ENCODE results near the gene USP10. TPM values are rescaled to one million over a fixed set of nuclear protein-coding genes. Genes with fewer than 3 reads are reported as not detected.

The USP10 gene
- total RNA-seq, 1 donor from 2014 or later, result 107 TPM

GRCh38 chr16:84751241-84751640, 51.4 kb downstream of the USP10 start:
- peaks cover 8% of the 10 kb centered on the region for H3K4me1 Mint-ChIP-seq (ENCODE audit: low read depth, unreplicated experiment)

GRCh38 chr16:84751947-84752346, 52.1 kb downstream of the USP10 start:
- H3K27ac ChIP-seq (ENCODE audit: low read depth, low read length), result no peak overlapping the region
- H4K20me1 ChIP-seq (ENCODE audit: insufficient read depth, low read length), result peaks cover 85% of the 10 kb centered on the region
- Mint-ChIP-seq H3K9me3 (ENCODE audit: unreplicated experiment) (no peaks in the 10 kb centered on the region), H3K4me1 (ENCODE audit: low read depth, unreplicated experiment) (peaks cover 8% of the 10 kb centered on the region), H3K36me3 (ENCODE audit: low read depth, unreplicated experiment) (peaks cover 3% of the 10 kb centered on the region), H3K4me3 (ENCODE audit: unreplicated experiment) (no peak overlapping the region), H3K27me3 (ENCODE audit: low read depth, unreplicated experiment) (no peaks in the 10 kb centered on the region), H3K27ac (ENCODE audit: unreplicated experiment) (no peak overlapping the region)
- H3K4me3 ChIP-seq (ENCODE audit: insufficient read depth, low read depth, low read length), result no peak overlapping the region
- H2AFZ ChIP-seq (ENCODE audit: low read depth, low read length), result no peak overlapping the region
- peaks cover 15% of the 10 kb centered on the region for H3K4me1 ChIP-seq (ENCODE audit: insufficient read depth, low read length)
- DNase-seq (ENCODE audit: low read depth) (no peak), FAIRE-seq (no peak)
- no peak overlapping the region for H3K4me2 ChIP-seq (ENCODE audit: low read length)
- H3K79me2 ChIP-seq (ENCODE audit: insufficient read depth, low read length), result peaks cover 92% of the 10 kb centered on the region
- H3K9me3 ChIP-seq (ENCODE audit: insufficient read depth, low read depth, low read length), result no peaks in the 10 kb centered on the region
- no peaks in the 10 kb centered on the region for H3K27me3 ChIP-seq (ENCODE audit: insufficient read depth, low read length)
- TF ChIP-seq CTCF (IDR thresholded peaks at IDR 0.05; ENCODE audit: insufficient read depth, low read depth, low read length) (no peak), EZH2 (IDR thresholded peaks at IDR 0.05; ENCODE audit: insufficient read depth, low read length) (no peak)
- no peak overlapping the region for H3K9ac ChIP-seq (ENCODE audit: low read length)
- H3K36me3 ChIP-seq (ENCODE audit: insufficient read depth, low read length), result peaks cover 2% of the 10 kb centered on the region

More at GRCh38 chr16:84751241-84751640, 51.4 kb downstream of the USP10 start:
- Mint-ChIP-seq H3K36me3 (ENCODE audit: low read depth, unreplicated experiment) (peaks cover 3% of the 10 kb centered on the region), H3K9me3 (ENCODE audit: unreplicated experiment) (no peaks in the 10 kb centered on the region), H3K4me3 (ENCODE audit: unreplicated experiment) (no peak overlapping the region), H3K27ac (ENCODE audit: unreplicated experiment) (no peak overlapping the region), H3K27me3 (ENCODE audit: low read depth, unreplicated experiment) (no peaks in the 10 kb centered on the region)
- Histone ChIP-seq H3K4me3 (ENCODE audit: insufficient read depth, low read depth, low read length) (no peak overlapping the region), H3K27ac (ENCODE audit: low read depth, low read length) (no peak overlapping the region), H3K9me3 (ENCODE audit: insufficient read depth, low read depth, low read length) (no peaks in the 10 kb centered on the region), H3K9ac (ENCODE audit: low read length) (no peak overlapping the region), H3K4me1 (ENCODE audit: insufficient read depth, low read length) (peaks cover 15% of the 10 kb centered on the region), H3K36me3 (ENCODE audit: insufficient read depth, low read length) (peaks cover 4% of the 10 kb centered on the region), H3K79me2 (ENCODE audit: insufficient read depth, low read length) (peaks cover 90% of the 10 kb centered on the region), H3K27me3 (ENCODE audit: insufficient read depth, low read length) (no peaks in the 10 kb centered on the region), H4K20me1 (ENCODE audit: insufficient read depth, low read length) (peaks cover 83% of the 10 kb centered on the region), H2AFZ (ENCODE audit: low read depth, low read length) (no peak overlapping the region), H3K4me2 (ENCODE audit: low read length) (no peak overlapping the region)
- FAIRE-seq, result no peak
- no peak for DNase-seq (ENCODE audit: low read depth)
- TF ChIP-seq EZH2 (IDR thresholded peaks at IDR 0.05; ENCODE audit: insufficient read depth, low read length) (no peak), CTCF (IDR thresholded peaks at IDR 0.05; ENCODE audit: insufficient read depth, low read depth, low read length) (no peak)

- Histone ChIP-seq H4K20me1 (ENCODE audit: insufficient read depth, low read length) (peaks cover 84% of the 10 kb centered on the region), H3K79me2 (ENCODE audit: insufficient read depth, low read length) (peaks cover 92% of the 10 kb centered on the region), H3K4me3 (ENCODE audit: insufficient read depth, low read depth, low read length) (no peak overlapping the region), H2AFZ (ENCODE audit: low read depth, low read length) (no peak overlapping the region), H3K36me3 (ENCODE audit: insufficient read depth, low read length) (no peaks in the 10 kb centered on the region), H3K4me2 (ENCODE audit: low read length) (no peak overlapping the region), H3K9me3 (ENCODE audit: insufficient read depth, low read depth, low read length) (no peaks in the 10 kb centered on the region), H3K4me1 (ENCODE audit: insufficient read depth, low read length) (peaks cover 15% of the 10 kb centered on the region), H3K9ac (ENCODE audit: low read length) (no peak overlapping the region), H3K27ac (ENCODE audit: low read depth, low read length) (no peak overlapping the region), H3K27me3 (ENCODE audit: insufficient read depth, low read length) (no peaks in the 10 kb centered on the region)
- no peak for DNase-seq (ENCODE audit: low read depth)
- TF ChIP-seq CTCF (IDR thresholded peaks at IDR 0.05; ENCODE audit: insufficient read depth, low read depth, low read length) (no peak), EZH2 (IDR thresholded peaks at IDR 0.05; ENCODE audit: insufficient read depth, low read length) (no peak)
- no peaks in the 10 kb centered on the region for H3K27me3 Mint-ChIP-seq (ENCODE audit: low read depth, unreplicated experiment)
- no peak for FAIRE-seq
- no peaks in the 10 kb centered on the region for H3K9me3 Mint-ChIP-seq (ENCODE audit: unreplicated experiment)
- H3K36me3 Mint-ChIP-seq (ENCODE audit: low read depth, unreplicated experiment), result peaks cover 3% of the 10 kb centered on the region
- H3K4me3 Mint-ChIP-seq (ENCODE audit: unreplicated experiment), result no peak overlapping the region
- H3K27ac Mint-ChIP-seq (ENCODE audit: unreplicated experiment), result no peak overlapping the region
- peaks cover 8% of the 10 kb centered on the region for H3K4me1 Mint-ChIP-seq (ENCODE audit: low read depth, unreplicated experiment)
Measured at GRCh38 chr16:84752600-84752999, 52.8 kb downstream of the USP10 start.
